ENCODE data around the gene PCP2.

PCP2 gene

DNA sequence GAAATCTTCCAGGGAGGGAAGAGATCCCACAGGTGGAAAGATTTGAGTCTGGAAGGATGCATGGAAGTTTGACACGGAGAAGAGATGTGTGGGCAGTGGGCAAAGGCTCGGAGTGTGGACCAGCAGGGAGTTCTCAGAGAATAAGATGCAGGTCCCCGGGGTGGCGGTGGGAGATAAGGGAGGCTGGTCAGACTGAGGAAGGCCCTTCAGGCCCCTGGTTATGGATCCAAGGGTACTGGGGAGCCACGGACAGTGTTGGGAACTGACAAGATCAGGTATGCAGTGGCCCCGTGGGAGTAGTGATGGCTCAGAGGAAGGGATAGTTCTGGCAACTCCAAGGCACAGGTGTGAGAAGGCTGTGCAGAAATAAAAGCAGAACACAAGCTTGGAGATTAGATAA, 35.3 kb downstream of the PCP2 start:
- Histone ChIP-seq H3K9me2 (replicated peaks; ENCODE audit: low read depth, low read length) (no peaks in the 10 kb centered on the region), H3K27me3 (ENCODE audit: insufficient read depth, low read length, poor library complexity, severe bottlenecking) (no peaks in the 10 kb centered on the region), H3K9me3 (ENCODE audit: insufficient read depth, low read depth, low read length) (no peaks in the 10 kb centered on the region), H3K79me2 (ENCODE audit: insufficient read depth, low read length) (no peaks in the 10 kb centered on the region), H3K4me3 (ENCODE audit: low read length, poor library complexity, severe bottlenecking) (no peak overlapping the region), H3K4me2 (ENCODE audit: low read depth, low read length, poor library complexity, severe bottlenecking) (no peak overlapping the region), H3K9ac (ENCODE audit: low read depth, low read length, poor library complexity, severe bottlenecking) (no peak overlapping the region), H4K20me1 (ENCODE audit: insufficient read depth, low read length, poor library complexity, severe bottlenecking) (no peaks in the 10 kb centered on the region), H3K36me3 (ENCODE audit: insufficient read depth, low read length) (no peaks in the 10 kb centered on the region), H3K4me1 (ENCODE audit: insufficient read depth, low read length, poor library complexity, severe bottlenecking) (no peaks in the 10 kb centered on the region), H3F3A (ENCODE audit: low read depth) (no peaks in the 10 kb centered on the region), H2AFZ (ENCODE audit: low read length) (no peak overlapping the region)
- TF ChIP-seq, protein P1, sequence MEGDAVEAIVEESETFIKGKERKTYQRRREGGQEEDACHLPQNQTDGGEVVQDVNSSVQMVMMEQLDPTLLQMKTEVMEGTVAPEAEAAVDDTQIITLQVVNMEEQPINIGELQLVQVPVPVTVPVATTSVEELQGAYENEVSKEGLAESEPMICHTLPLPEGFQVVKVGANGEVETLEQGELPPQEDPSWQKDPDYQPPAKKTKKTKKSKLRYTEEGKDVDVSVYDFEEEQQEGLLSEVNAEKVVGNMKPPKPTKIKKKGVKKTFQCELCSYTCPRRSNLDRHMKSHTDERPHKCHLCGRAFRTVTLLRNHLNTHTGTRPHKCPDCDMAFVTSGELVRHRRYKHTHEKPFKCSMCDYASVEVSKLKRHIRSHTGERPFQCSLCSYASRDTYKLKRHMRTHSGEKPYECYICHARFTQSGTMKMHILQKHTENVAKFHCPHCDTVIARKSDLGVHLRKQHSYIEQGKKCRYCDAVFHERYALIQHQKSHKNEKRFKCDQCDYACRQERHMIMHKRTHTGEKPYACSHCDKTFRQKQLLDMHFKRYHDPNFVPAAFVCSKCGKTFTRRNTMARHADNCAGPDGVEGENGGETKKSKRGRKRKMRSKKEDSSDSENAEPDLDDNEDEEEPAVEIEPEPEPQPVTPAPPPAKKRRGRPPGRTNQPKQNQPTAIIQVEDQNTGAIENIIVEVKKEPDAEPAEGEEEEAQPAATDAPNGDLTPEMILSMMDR (conservative IDR thresholded peaks at IDR 0.05; ENCODE audit: low read length): no peak
- no peak for TF ChIP-seq EZH2phosphoT487 (IDR thresholded peaks at IDR 0.05; ENCODE audit: borderline replicate concordance)

DNA sequence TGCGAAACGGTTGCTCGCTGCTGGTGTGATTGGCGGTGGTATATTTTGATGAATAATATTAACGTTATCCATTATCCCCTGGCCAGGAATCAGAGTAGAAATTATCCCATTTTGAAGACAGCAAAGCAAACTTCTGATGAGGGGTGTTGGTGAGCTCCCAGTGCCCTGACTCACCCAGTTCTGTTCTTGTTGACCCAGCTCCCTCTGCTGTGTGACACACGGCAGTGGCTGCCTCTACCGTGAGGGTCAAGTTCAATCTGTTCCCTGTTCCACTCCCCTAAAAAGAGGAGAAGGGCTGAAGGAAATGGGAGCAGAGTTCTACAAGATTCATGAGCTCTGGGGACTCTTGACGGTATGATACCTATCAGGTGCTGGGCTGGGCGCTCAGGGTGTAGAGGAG, 35.8 kb downstream of the PCP2 start:
- no peak overlapping the region for H3K9ac ChIP-seq (ENCODE audit: low read depth, low read length, poor library complexity, severe bottlenecking)
- H3K9me2 ChIP-seq (replicated peaks; ENCODE audit: low read depth, low read length): no peaks in the 10 kb centered on the region
- H3K4me3 ChIP-seq (ENCODE audit: low read length, poor library complexity, severe bottlenecking): no peak overlapping the region
- H3K79me2 ChIP-seq (ENCODE audit: insufficient read depth, low read length): no peaks in the 10 kb centered on the region
- TF ChIP-seq, protein P1 (conservative IDR thresholded peaks at IDR 0.05; ENCODE audit: low read length): no peak
- no peak for TF ChIP-seq EZH2phosphoT487 (IDR thresholded peaks at IDR 0.05; ENCODE audit: borderline replicate concordance)
- H3K9me3 ChIP-seq (ENCODE audit: insufficient read depth, low read depth, low read length): no peaks in the 10 kb centered on the region
- no peak overlapping the region for H2AFZ ChIP-seq (ENCODE audit: low read length)
- H3K4me2 ChIP-seq (ENCODE audit: low read depth, low read length, poor library complexity, severe bottlenecking): no peak overlapping the region
- H3F3A ChIP-seq (ENCODE audit: low read depth): no peaks in the 10 kb centered on the region
- no peaks in the 10 kb centered on the region for H3K27me3 ChIP-seq (ENCODE audit: insufficient read depth, low read length, poor library complexity, severe bottlenecking)
- H3K36me3 ChIP-seq (ENCODE audit: insufficient read depth, low read length): no peaks in the 10 kb centered on the region
- H4K20me1 ChIP-seq (ENCODE audit: insufficient read depth, low read length, poor library complexity, severe bottlenecking): no peaks in the 10 kb centered on the region
- no peaks in the 10 kb centered on the region for H3K4me1 ChIP-seq (ENCODE audit: insufficient read depth, low read length, poor library complexity, severe bottlenecking)

DNA sequence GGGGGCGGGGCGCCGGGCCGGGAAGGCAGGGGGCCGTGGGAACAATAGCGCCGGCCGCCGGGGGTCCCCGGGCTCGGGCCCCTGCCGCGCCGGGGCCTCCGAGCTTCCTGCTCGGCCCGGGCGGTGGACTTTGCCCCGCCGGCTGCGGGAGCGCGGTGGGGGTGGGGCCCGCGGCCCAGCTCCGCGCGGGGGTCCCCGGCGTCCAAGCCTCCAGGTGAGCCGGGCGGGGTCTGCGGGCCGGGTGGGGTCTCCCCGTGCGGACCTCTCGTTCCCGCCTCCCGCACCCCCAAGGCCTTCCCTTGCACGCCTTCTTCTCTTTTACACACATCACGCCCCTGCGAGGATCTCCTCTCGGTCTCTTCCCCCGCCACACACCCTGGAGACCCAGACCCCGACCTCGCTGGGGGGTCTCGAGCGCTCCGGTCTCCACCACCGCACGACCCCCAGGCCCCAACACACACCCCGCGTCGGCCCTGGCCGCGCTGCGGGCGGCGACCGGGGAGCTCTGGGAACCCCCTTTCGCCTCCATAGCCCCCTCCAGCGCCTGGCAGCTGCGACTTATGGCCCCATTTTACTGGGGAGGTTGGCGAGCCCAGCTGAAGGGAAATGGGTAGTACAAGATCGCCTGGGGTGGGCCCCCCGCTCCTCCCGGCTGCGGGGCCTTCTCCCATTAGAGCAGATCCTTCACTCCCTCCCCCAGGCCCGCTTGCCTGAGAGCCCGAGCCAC, 37.1 kb downstream of the PCP2 start:
- no peaks in the 10 kb centered on the region for H3K36me3 ChIP-seq (ENCODE audit: insufficient read depth, low read length)
- H3F3A ChIP-seq (ENCODE audit: low read depth): no peaks in the 10 kb centered on the region
- no peaks in the 10 kb centered on the region for H3K79me2 ChIP-seq (ENCODE audit: insufficient read depth, low read length)
- H3K27me3 ChIP-seq (ENCODE audit: insufficient read depth, low read length, poor library complexity, severe bottlenecking): no peaks in the 10 kb centered on the region
- H3K9me2 ChIP-seq (replicated peaks; ENCODE audit: low read depth, low read length): no peaks in the 10 kb centered on the region
- H2AFZ ChIP-seq (ENCODE audit: low read length): no peak overlapping the region
- H3K9ac ChIP-seq (ENCODE audit: low read depth, low read length, poor library complexity, severe bottlenecking): no peak overlapping the region
- H3K9me3 ChIP-seq (ENCODE audit: insufficient read depth, low read depth, low read length): no peaks in the 10 kb centered on the region
- no peaks in the 10 kb centered on the region for H4K20me1 ChIP-seq (ENCODE audit: insufficient read depth, low read length, poor library complexity, severe bottlenecking)
- no peak overlapping the region for H3K4me3 ChIP-seq (ENCODE audit: low read length, poor library complexity, severe bottlenecking)
- no peak overlapping the region for H3K4me2 ChIP-seq (ENCODE audit: low read depth, low read length, poor library complexity, severe bottlenecking)
- H3K4me1 ChIP-seq (ENCODE audit: insufficient read depth, low read length, poor library complexity, severe bottlenecking): no peaks in the 10 kb centered on the region
- no peak for TF ChIP-seq EZH2phosphoT487 (IDR thresholded peaks at IDR 0.05; ENCODE audit: borderline replicate concordance)
- TF ChIP-seq, protein P1 (conservative IDR thresholded peaks at IDR 0.05; ENCODE audit: low read length): no peak
